ENCODE measurements around the gene TFAP2C.

TFAP2C gene

GRCh38 chr20:56628873-56629463 is at the start of gene TFAP2C:
TFAP2C (plus strand) TSS chr20:56629306; CDS start chr20:56629545, 239 bp downstream.
- peak; percentile 39 for DNase-seq

- DNase-seq = no peak
Measured at GRCh38 chr20:56580226-56580625, 48.9 kb upstream of the TFAP2C start.

- no peak for DNase-seq
Measured at GRCh38 chr20:56581701-56582100, 47.4 kb upstream of the TFAP2C start.

GRCh38 chr20:56582542-56582941 is 46.6 kb upstream of the TFAP2C start:
- DNase-seq = no peak

- no peak for DNase-seq
Measured at GRCh38 chr20:56584916-56585315, 44.2 kb upstream of the TFAP2C start.

GRCh38 chr20:56587307-56588041 is 41.6 kb upstream of the TFAP2C start:
- DNase-seq = no peak

GRCh38 chr20:56588996-56589395 is 40.1 kb upstream of the TFAP2C start:
- no peak for DNase-seq

- DNase-seq = no peak
Measured at GRCh38 chr20:56589633-56590032, 39.5 kb upstream of the TFAP2C start.

- no peak for DNase-seq
Measured at GRCh38 chr20:56590888-56591287, 38.2 kb upstream of the TFAP2C start.

GRCh38 chr20:56592211-56592610 is 36.9 kb upstream of the TFAP2C start:
- no peak for DNase-seq

GRCh38 chr20:56592817-56593216 is 36.3 kb upstream of the TFAP2C start:
- DNase-seq = no peak

- DNase-seq = no peak
Measured at GRCh38 chr20:56595746-56596475, 33.2 kb upstream of the TFAP2C start.

GRCh38 chr20:56601166-56601565 is 27.9 kb upstream of the TFAP2C start:
- DNase-seq = no peak

- DNase-seq = no peak
Measured at GRCh38 chr20:56604673-56605072, 24.4 kb upstream of the TFAP2C start.

- no peak for DNase-seq
Measured at GRCh38 chr20:56605261-56605996, 23.7 kb upstream of the TFAP2C start.

GRCh38 chr20:56606174-56606945 is 22.7 kb upstream of the TFAP2C start:
- DNase-seq = no peak

GRCh38 chr20:56607061-56607704 is 21.9 kb upstream of the TFAP2C start:
- DNase-seq = no peak

GRCh38 chr20:56608376-56608775 is 20.7 kb upstream of the TFAP2C start:
- DNase-seq = no peak

- DNase-seq = no peak
Measured at GRCh38 chr20:56609321-56609720, 19.8 kb upstream of the TFAP2C start.

GRCh38 chr20:56610098-56610497 is 19.0 kb upstream of the TFAP2C start:
- DNase-seq = no peak

- DNase-seq = no peak
Measured at GRCh38 chr20:56614196-56614595, 14.9 kb upstream of the TFAP2C start.

- no peak for DNase-seq
Measured at GRCh38 chr20:56616716-56617115, 12.4 kb upstream of the TFAP2C start.
